ENCODE results near the gene ACTR6. TPM values are rescaled to one million over a fixed set of nuclear protein-coding genes. Genes with fewer than 3 reads are reported as not detected.
"Not testable (repeated sequence)": the region's sequence is repeated elsewhere in the genome, so short reads cannot be mapped to it uniquely, and the experiment has no call there.

ACTR6 gene
- total RNA-seq, 4 donors from 2014 or later, result 4.9 to 35.0 (median 13.7) TPM

- H3K4me1 ChIP-seq, result peaks cover 0 to 24% (median 2%) of the 10 kb centered on the region in 4 donors
- WGBS, 2 donors (ENCODE audit: low coverage in 1 of 2), result 89% methylated on average over 4 of the region's 4 CpGs; no CpG with 5 or more reads in 1 of the 2 donors
- TF ChIP-seq POLR2AphosphoS5 (IDR thresholded peaks at IDR 0.05) (no peak), POLR2A (IDR thresholded peaks at IDR 0.05) (no peak), CTCF (IDR thresholded peaks at IDR 0.05) (no peak), EP300 (IDR thresholded peaks at IDR 0.05; ENCODE audit: low read depth) (no peak)
- in situ Hi-C loops (cut with MboI; ENCODE audit: low pct_ligation_motif_present in 1 of 4, low pct_unique_long_range_greater_than_20kb in 1 of 4, low sequenced_read_pairs in 3 of 4) (no loop called here), intact Hi-C loops (cut with DNase I; ENCODE audit: low total_unique reads) (no loop called here)
- no peaks in the 10 kb centered on the region for H3K27me3 ChIP-seq
- no peak overlapping the region for H3K27ac ChIP-seq
- no peak overlapping the region for H3K4me3 ChIP-seq
- no peak for DNase-seq
- no peaks in the 10 kb centered on the region for H3K9me3 ChIP-seq
- H3K36me3 ChIP-seq, result peaks cover 0 to 49% (median 10%) of the 10 kb centered on the region in 4 donors
Measured at GRCh38 chr12:100216337-100216736, 15.7 kb downstream of the ACTR6 start.

- WGBS, 2 donors (ENCODE audit: low coverage in 1 of 2), result 82 to 85% methylated on average over 5 of the region's 5 CpGs
- intact Hi-C loops (cut with DNase I; ENCODE audit: low total_unique reads), result no loop called here
- in situ Hi-C loops (cut with MboI; ENCODE audit: low pct_ligation_motif_present in 1 of 4, low pct_unique_long_range_greater_than_20kb in 1 of 4, low sequenced_read_pairs in 3 of 4), result no loop called here
- Histone ChIP-seq H3K4me1 (peaks cover 0 to 25% (median 2%) of the 10 kb centered on the region in 4 donors), H3K4me3 (no peak overlapping the region), H3K27ac (no peak overlapping the region), H3K36me3 (peaks cover 0 to 52% (median 7%) of the 10 kb centered on the region in 4 donors), H3K9me3 (no peaks in the 10 kb centered on the region), H3K27me3 (no peaks in the 10 kb centered on the region)
- DNase-seq, result no peak
- TF ChIP-seq POLR2AphosphoS5 (IDR thresholded peaks at IDR 0.05) (no peak), CTCF (IDR thresholded peaks at IDR 0.05) (no peak), POLR2A (IDR thresholded peaks at IDR 0.05) (no peak), EP300 (IDR thresholded peaks at IDR 0.05; ENCODE audit: low read depth) (no peak)
Measured at GRCh38 chr12:100219328-100220109, 18.9 kb downstream of the ACTR6 start.

- Histone ChIP-seq H3K9me3 (no peaks in the 10 kb centered on the region), H3K36me3 (peaks cover 0 to 52% (median 7%) of the 10 kb centered on the region in 4 donors), H3K27me3 (no peaks in the 10 kb centered on the region), H3K4me3 (no peak overlapping the region), H3K27ac (no peak overlapping the region), H3K4me1 (peaks cover 0 to 7% (median under 1%) of the 10 kb centered on the region in 4 donors)
- TF ChIP-seq POLR2AphosphoS5 (IDR thresholded peaks at IDR 0.05), result no peak
- TF ChIP-seq CTCF (IDR thresholded peaks at IDR 0.05), result no peak
- TF ChIP-seq EP300 (IDR thresholded peaks at IDR 0.05; ENCODE audit: low read depth), result no peak
- no peak for TF ChIP-seq POLR2A (IDR thresholded peaks at IDR 0.05)
- in situ Hi-C loops (cut with MboI; ENCODE audit: low pct_ligation_motif_present in 1 of 4, low pct_unique_long_range_greater_than_20kb in 1 of 4, low sequenced_read_pairs in 3 of 4) (no loop called here), intact Hi-C loops (cut with DNase I; ENCODE audit: low total_unique reads) (no loop called here)
- 49 to 62% methylated on average over 3 of the region's 3 CpGs for WGBS, 2 donors (ENCODE audit: low coverage in 1 of 2)
- DNase-seq, result no peak
Measured at GRCh38 chr12:100221523-100221922, 20.9 kb downstream of the ACTR6 start.

DNA sequence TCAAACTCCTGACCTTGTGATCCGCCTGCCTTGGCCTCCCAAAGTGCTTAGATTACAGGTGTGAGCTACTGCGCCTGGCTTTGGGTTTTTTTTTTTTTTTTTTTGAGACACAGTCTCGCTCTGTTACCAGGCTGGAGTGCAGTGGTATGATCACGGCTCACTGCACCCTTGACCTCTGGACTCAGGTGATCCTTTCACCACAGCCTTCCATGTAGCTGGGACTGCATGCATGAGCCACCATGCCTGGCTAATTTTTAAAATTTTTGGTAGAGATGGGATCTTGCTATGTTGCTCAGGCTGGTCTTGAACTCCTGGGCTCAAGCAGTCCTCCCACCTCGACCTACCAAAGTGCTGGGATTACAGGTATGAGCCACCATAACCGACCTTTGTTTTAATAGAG lies 21.6 kb downstream of the ACTR6 start:
- H3K27ac ChIP-seq; H3K4me3 ChIP-seq; in situ Hi-C loops (cut with MboI; ENCODE audit: low pct_ligation_motif_present in 1 of 4, low pct_unique_long_range_greater_than_20kb in 1 of 4, low sequenced_read_pairs in 3 of 4); H3K27me3 ChIP-seq; DNase-seq; H3K4me1 ChIP-seq; intact Hi-C loops (cut with DNase I; ENCODE audit: low total_unique reads); H3K9me3 ChIP-seq: not testable (repeated sequence)
- 96% methylated on average over 6 of the region's 6 CpGs; no CpG with 5 or more reads in 1 of the 2 donors for WGBS, 2 donors (ENCODE audit: low coverage in 1 of 2)
- H3K36me3 ChIP-seq, result peaks cover 0 to 52% (median 7%) of the 10 kb centered on the region in 4 donors
